Right lobe of liver (tissue), 4 donors: ENCODE measurements around the gene PRKAR1A.

Source experiments
- POLR2A ChIP-seq: fragments of 450-650 bp; IDR thresholded peaks from one replicate; pipeline ENCODE4 v1.6.1; 2017; ENCODE audit warnings: antibody characterized with exemption, mild to moderate bottlenecking
- TF ChIP-seq, protein P1 (sequence below), 4 donors: fragments of 200-600 bp in 3 of 4; fragments of 450-650 bp in 1 of 4; IDR thresholded peaks; one replicate each; pipeline versions ENCODE4 v1.5.1 to v1.8.0; 2016 to 2022; ENCODE audit warnings: antibody characterized with exemption in 4 of 4, mild to moderate bottlenecking in 2 of 4
- donor health status: DM: no; HTN: no; CAD: no.
- donor health status: DM: no; HTN: no; CAD: no.
- donor health status: DM: no; HTN: yes; CAD: no.

DNA sequence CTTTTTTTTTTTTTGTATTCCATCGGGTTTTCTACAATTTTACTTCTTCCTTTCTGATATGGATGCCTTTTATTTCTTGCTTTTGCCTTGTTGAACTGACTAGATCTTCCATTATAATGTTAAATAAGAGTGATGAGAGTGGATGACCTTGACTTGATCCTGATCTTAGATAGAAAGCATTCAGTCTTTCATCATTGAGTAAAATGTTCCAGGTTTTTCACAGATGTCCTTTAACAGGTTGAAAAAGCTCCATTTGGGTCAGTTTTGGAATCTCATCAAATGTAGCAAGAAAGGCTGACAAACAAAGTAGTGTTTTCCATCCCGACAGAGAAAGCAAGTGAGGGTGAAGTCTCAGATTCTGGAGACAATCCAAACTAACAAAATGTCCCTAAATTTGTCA, 27.8 kb upstream of the PRKAR1A start:
- TF ChIP-seq, protein P1, sequence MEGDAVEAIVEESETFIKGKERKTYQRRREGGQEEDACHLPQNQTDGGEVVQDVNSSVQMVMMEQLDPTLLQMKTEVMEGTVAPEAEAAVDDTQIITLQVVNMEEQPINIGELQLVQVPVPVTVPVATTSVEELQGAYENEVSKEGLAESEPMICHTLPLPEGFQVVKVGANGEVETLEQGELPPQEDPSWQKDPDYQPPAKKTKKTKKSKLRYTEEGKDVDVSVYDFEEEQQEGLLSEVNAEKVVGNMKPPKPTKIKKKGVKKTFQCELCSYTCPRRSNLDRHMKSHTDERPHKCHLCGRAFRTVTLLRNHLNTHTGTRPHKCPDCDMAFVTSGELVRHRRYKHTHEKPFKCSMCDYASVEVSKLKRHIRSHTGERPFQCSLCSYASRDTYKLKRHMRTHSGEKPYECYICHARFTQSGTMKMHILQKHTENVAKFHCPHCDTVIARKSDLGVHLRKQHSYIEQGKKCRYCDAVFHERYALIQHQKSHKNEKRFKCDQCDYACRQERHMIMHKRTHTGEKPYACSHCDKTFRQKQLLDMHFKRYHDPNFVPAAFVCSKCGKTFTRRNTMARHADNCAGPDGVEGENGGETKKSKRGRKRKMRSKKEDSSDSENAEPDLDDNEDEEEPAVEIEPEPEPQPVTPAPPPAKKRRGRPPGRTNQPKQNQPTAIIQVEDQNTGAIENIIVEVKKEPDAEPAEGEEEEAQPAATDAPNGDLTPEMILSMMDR (IDR thresholded peaks at IDR 0.05): no peak
- no peak for TF ChIP-seq POLR2A
